Hematopoietic multipotent progenitor cell treated with erythropoietin and hydrocortisone succinate and interleukin-3 and kit ligand, for 6 days (in vitro differentiated cells): Measurements from ENCODE around the gene FXYD6.

Source experiments
- DNase-seq: peaks from one replicate; pipeline ENCODE4 v3.0.0-alpha.2; 2015

FXYD6 gene

GRCh38 chr11:117883063-117883462, 6.6 kb upstream of the FXYD6 start:
- no peak for DNase-seq

- no peak for DNase-seq
Measured at GRCh38 chr11:117882311-117882905, 6.0 kb upstream of the FXYD6 start.

GRCh38 chr11:117881217-117881616, 4.8 kb upstream of the FXYD6 start:
- DNase-seq = no peak

GRCh38 chr11:117879516-117880480, 3.3 kb upstream of the FXYD6 start:
- DNase-seq = no peak

- DNase-seq = no peak
Measured at GRCh38 chr11:117878939-117879475, 2.5 kb upstream of the FXYD6 start.

- no peak for DNase-seq
Measured at GRCh38 chr11:117878314-117878938, 2.0 kb upstream of the FXYD6 start.

GRCh38 chr11:117877120-117877784, 794 bp upstream of the FXYD6 start:
- no peak for DNase-seq

GRCh38 chr11:117876059-117876340, 458 bp downstream of the FXYD6 start:
- DNase-seq = no peak

GRCh38 chr11:117875382-117876058, 938 bp downstream of the FXYD6 start:
- no peak for DNase-seq

- DNase-seq = no peak
Measured at GRCh38 chr11:117874910-117875381, 1.5 kb downstream of the FXYD6 start.

GRCh38 chr11:117874253-117874909, 2.1 kb downstream of the FXYD6 start:
- no peak for DNase-seq

- no peak for DNase-seq
Measured at GRCh38 chr11:117873828-117874125, 2.7 kb downstream of the FXYD6 start.

GRCh38 chr11:117872975-117873827, 3.3 kb downstream of the FXYD6 start:
- DNase-seq = no peak

- DNase-seq = no peak
Measured at GRCh38 chr11:117872420-117872961, 4.0 kb downstream of the FXYD6 start.

- no peak for DNase-seq
Measured at GRCh38 chr11:117871784-117872183, 4.7 kb downstream of the FXYD6 start.

GRCh38 chr11:117871160-117871559, 5.3 kb downstream of the FXYD6 start:
- no peak for DNase-seq

GRCh38 chr11:117870103-117870952, 6.1 kb downstream of the FXYD6 start:
- DNase-seq = no peak

GRCh38 chr11:117869604-117870003, 6.9 kb downstream of the FXYD6 start:
- no peak for DNase-seq

GRCh38 chr11:117868815-117869561, 7.5 kb downstream of the FXYD6 start:
- no peak for DNase-seq
